NCI-H2107 treated with DMSO at 0.1 percent for 48 hours (cell line): ENCODE results near the gene TXNIP.

Experiments used
- DNase-seq: peaks from one replicate; lab custom pipeline; 2025; ENCODE audit not compliant: unreplicated experiment; lab: John Stamatoyannopoulos, UW

Gene TXNIP

DNA sequence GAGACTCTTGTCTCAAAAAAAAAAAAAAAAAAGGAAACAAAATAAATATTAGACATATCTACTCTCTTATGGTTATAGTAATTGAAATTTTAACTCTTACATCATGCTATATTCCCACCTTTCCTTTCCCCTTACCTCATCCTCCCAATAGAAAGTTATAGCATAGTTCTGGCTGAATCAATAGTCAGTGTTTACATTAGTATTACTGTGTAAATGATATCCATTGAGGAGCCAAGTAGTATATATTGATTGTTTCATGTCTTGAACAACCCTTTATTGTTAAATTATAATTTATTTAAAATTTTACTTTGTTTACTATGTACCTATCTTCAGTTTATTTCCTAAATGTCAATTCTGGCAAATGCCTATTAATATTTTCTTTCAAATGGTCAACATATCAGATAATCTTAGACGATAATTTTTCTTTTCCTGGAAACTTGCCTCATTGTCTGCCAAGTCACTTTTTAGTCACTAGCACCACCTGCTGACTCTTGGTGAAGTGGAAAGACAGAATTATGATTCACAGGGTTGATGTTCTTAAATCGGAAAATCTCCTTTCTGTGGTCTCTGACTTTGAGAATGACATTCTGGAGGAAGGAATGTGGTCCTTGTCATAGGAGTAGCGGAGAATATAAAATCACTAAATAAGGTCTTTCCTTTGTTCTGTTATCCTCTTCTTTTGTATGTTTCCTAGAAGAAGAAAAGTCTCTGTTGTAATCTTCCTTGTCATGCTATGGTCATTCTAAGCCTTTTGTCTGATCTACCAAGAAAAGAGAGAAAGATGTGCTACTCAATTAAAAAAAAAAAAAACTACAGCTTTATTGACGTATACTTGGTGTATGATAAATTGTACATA is 16.6 kb upstream of the TXNIP start:
- peak; percentile 71 for DNase-seq

GRCh38 chr1:146010126-146010738 is 13.9 kb upstream of the TXNIP start:
- DNase-seq: no peak

- no peak for DNase-seq
These were observed 11.2 kb upstream of the TXNIP start for GRCh38 chr1:146007489-146008133.

- no peak for DNase-seq
These were observed 5.3 kb upstream of the TXNIP start for GRCh38 chr1:146001709-146002108.

DNA sequence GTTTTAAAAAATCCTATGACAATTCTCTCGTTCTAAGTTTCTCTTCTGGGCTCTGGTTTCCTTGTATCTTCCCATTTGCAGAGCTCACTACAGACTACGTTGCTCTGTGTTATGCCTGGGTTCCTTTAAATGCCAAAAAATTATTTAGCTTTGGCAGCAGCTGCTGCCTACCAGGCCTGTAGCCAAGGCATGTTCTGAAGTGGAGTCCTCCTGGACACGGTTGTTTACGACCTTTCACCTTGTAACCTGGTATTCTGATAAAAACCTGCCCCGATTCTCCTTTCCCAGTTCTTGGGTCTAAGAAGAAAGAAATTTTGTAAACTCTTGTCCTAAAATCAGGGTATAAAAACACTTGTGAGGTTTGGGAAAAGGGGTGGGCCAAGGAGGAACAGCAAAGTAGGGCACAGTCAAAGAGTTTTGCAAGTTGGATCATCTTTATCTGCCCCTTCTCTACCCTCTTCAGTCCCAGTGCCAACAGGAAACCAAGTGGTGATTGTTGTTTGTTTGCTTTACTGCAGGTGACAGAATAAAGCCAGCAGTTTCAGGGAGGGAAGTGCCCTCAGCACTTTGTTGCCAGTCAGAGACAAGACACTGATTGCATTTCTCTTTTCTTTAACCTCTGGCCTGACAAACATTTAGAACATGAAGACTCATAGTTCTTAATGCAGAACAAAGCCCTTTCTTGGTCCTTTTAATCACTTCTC is 3.1 kb upstream of the TXNIP start:
- peak; percentile 66 for DNase-seq

DNA sequence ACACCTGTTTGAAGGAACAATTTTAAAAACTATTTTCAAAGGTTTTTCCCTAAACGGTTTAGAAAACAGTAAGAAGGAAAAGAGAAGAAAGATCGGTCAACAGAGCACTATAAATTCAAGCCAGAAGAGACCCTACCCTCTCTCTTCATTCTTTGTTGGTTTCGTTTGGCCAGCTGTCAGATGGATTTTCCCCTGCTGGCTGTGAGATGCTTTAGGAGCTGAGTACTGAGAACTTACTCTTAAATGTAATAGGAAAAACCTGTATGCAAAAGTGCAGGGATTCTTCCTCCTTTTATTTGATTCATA is 1.3 kb upstream of the TXNIP start:
- peak; percentile 44 for DNase-seq

GRCh38 chr1:145997016-145997717 is 788 bp upstream of the TXNIP start:
- DNase-seq: peak; percentile 58

- peak; percentile 64 for DNase-seq
These were observed 381 bp downstream of the TXNIP start for GRCh38 chr1:145995964-145996432.

- DNase-seq: no peak
These were observed 1.1 kb downstream of the TXNIP start for GRCh38 chr1:145995148-145995881.

DNA sequence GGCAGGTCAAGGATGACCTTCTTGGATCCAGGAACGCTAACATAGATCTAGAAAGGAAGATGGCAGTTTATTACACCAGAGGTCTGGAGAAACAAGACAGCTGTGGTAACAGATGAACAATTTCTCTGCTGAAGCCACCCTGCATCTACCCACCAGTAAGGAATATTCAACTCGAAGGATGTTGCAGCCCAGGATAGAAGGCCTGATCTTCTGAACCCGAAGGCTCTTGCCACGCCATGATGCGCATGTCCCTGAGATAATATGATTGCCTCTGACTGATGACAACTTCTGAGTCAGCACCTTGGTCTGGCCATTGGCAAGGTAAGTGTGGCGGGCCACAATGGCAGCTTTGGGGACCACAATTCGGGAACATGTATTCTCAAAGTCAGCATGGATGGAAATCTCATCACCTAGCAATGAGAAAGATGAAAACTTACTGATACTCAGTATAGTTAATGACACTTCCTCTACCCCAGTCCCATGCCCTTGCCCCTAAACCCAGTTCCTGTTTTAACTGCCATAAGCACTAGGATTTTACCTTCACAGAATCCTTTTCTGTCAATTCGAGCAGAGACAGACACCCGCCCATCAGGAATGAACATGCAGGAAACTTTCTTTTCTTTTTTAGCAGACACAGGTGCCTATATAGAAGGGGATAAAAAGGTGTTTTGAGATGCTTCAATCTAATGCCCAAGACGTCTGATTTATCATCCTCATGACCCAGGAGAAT is 1.8 kb downstream of the TXNIP start:
- no peak for DNase-seq

DNA sequence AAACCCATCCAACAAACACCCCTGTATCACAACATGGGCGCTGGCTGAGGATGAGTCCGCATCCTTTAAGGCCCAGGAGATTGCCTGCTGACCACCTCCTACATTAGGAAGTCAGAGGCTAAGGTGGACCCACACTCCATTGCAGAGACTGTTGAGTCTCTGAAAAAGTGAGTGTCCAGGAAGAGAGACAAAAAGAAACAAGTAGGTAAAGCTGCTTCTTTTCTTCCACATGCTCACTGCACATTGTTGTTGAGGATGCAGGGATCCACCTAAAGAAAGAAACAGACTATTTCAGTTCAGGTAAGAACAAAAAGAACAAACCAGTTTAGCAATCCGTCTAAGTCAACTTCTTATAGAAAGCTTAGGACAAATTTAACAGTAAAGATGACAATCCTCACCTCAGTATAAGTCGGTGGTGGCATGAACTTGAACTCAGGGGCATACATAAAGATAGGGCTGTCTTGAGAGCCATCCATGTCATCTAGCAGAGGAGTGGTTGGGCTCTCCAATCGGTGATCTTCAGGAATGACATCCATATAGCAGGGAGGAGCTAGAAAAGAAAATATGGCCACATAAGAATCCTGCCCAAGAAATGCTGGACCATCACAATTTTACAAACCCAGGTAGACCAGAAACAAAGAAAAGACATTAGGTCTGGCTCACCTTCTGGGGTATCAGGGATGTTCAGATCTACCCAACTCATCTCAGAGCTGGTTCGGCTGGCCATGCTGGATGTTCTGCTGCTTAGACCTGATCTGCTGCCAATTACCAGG is 2.6 kb downstream of the TXNIP start:
- DNase-seq: no peak

DNA sequence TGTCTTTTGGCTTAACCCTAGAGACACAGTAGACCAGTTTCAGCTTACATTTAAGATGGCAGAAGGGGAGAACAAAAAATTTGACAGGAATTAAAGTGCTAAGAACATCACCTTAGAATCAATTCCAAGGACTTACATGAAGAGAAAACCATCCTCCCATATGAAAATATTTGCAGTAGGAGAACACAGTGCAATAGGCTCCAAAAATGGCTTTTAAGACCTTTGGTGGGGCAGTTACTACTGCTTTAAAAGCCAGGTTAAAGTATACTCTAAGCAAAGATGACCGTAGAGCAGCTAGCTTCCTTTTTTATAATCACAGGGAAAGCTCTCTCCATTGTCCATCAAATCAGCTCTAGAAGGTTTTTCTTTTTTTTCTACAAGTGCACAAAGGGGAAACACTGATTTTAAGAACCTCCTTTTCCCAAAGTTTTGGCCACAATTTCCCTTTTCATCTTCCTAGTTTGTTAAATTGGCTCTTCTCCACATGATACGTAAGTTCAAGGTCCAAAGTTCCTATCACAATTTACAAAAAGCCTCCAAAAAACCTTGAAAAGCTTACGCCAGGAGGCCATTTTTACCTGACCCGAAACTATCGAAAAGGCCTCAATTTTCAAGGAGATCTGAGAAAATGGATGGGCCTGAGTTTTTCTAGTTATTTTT is 3.3 kb downstream of the TXNIP start:
- no peak for DNase-seq

- DNase-seq: no peak
These were observed 3.9 kb downstream of the TXNIP start for GRCh38 chr1:145992502-145992936.

- DNase-seq: no peak
These were observed 4.5 kb downstream of the TXNIP start for GRCh38 chr1:145991735-145992412.

DNA sequence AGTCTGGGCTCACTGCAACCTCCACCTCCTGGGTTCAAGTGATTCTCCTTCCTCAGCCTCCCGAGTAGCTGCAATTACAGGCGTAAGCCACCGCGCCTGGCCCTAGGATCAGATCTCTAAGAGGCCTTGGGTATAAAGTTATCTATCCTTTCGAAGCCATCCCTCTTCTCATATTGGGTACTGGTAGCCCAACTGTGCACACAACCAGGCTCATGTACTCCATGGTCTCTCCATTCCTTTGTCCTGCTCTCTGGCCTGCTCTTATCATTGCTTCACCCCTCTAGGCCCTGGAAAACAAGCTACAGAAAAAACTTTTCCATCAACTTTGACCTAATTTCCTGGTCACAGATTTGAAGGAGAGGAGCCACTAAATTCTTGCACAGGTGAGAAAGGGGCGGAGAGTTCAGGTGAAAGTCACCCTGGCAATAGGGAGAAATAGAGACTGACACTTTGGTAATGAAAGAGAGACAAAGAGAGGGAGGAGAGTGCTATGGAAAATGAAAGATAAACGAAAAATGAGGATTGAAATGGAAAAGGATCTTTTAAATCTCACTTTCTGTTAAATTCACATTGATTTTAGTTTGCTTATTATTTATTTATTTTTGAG is 6.0 kb downstream of the TXNIP start:
- no peak for DNase-seq

DNA sequence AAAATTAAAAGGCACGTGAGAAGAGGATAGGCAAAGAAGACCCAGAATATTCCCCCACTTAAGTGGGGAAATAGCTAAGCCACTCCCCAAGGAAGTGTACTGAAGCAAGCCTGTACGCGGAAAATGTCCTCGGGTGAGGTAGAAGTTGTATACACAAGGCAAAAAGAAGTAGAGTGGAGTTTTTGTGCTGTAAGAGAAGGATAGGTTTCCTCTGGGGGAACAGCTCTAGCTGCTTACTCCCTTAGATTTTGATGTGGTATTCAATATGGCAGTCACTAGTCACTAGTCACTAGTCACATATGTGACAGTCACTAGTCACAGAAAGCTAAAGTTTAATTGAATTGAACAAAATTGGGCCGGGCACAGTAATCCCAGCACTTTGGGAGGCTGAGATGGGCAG is 7.6 kb downstream of the TXNIP start:
- DNase-seq: no peak

GRCh38 chr1:145987926-145988325 is 8.5 kb downstream of the TXNIP start:
- DNase-seq: no peak
